HUES48 (cell line): ENCODE data around the gene TIAL1.

ENCODE experiments used
- H3K27ac ChIP-seq: one replicate; pipeline ENCODE4 v1.7.0; 2013; ENCODE audit warnings: low read depth, low read length, inconsistent platforms
- H3K27me3 ChIP-seq: 2 replicates; pipeline ENCODE4 v1.6.1; 2013; ENCODE audit warnings: mild to moderate bottlenecking, low read length; ENCODE audit not compliant: control insufficient read depth, insufficient read depth
- H3K36me3 ChIP-seq: 2 replicates; pipeline ENCODE4 v1.6.1; 2013; ENCODE audit warnings: low read length; ENCODE audit not compliant: control insufficient read depth, insufficient read depth
- H3K4me1 ChIP-seq: 2 replicates; pipeline ENCODE4 v1.6.1; 2013; ENCODE audit warnings: mild to moderate bottlenecking, low read length; ENCODE audit not compliant: control insufficient read depth, insufficient read depth
- H3K4me3 ChIP-seq: 2 replicates; pipeline ENCODE4 v1.5.1; 2013; ENCODE audit warnings: mild to moderate bottlenecking, low read depth, low read length
- H3K9ac ChIP-seq: 2 replicates; pipeline ENCODE4 v1.6.1; 2013; ENCODE audit warnings: mild to moderate bottlenecking, low read depth, low read length, moderate library complexity
- H3K9me3 ChIP-seq: 2 replicates; pipeline ENCODE4 v1.6.1; 2013; ENCODE audit warnings: low read length; ENCODE audit not compliant: control insufficient read depth, insufficient read depth

TIAL1 gene

GRCh38 chr10:119611433-119611832, 14.7 kb upstream of the TIAL1 start:
- Histone ChIP-seq H3K4me3 (no peak overlapping the region), H3K27ac (no peak overlapping the region), H3K4me1 (no peaks in the 10 kb centered on the region), H3K36me3 (no peaks in the 10 kb centered on the region), H3K27me3 (no peaks in the 10 kb centered on the region), H3K9ac (no peak overlapping the region), H3K9me3 (no peaks in the 10 kb centered on the region)

GRCh38 chr10:119609516-119609915, 12.8 kb upstream of the TIAL1 start:
- Histone ChIP-seq H3K9ac (no peak overlapping the region), H3K36me3 (no peaks in the 10 kb centered on the region), H3K4me3 (no peak overlapping the region), H3K27me3 (no peaks in the 10 kb centered on the region), H3K27ac (no peak overlapping the region), H3K4me1 (no peaks in the 10 kb centered on the region), H3K9me3 (no peaks in the 10 kb centered on the region)

- Histone ChIP-seq H3K27me3 (no peaks in the 10 kb centered on the region), H3K4me3 (no peak overlapping the region), H3K36me3 (no peaks in the 10 kb centered on the region), H3K9me3 (no peaks in the 10 kb centered on the region), H3K4me1 (no peaks in the 10 kb centered on the region), H3K9ac (no peak overlapping the region), H3K27ac (no peak overlapping the region)
Measured at GRCh38 chr10:119608316-119609155, 11.8 kb upstream of the TIAL1 start.

- Histone ChIP-seq H3K9ac (no peak overlapping the region), H3K4me1 (no peaks in the 10 kb centered on the region), H3K27ac (no peak overlapping the region), H3K36me3 (no peaks in the 10 kb centered on the region), H3K27me3 (no peaks in the 10 kb centered on the region), H3K9me3 (no peaks in the 10 kb centered on the region), H3K4me3 (no peak overlapping the region)
Measured at GRCh38 chr10:119604468-119604867, 7.7 kb upstream of the TIAL1 start.

- Histone ChIP-seq H3K9ac (no peak overlapping the region), H3K27me3 (no peaks in the 10 kb centered on the region), H3K4me1 (peaks cover 7% of the 10 kb centered on the region), H3K4me3 (no peak overlapping the region), H3K27ac (no peak overlapping the region), H3K9me3 (no peaks in the 10 kb centered on the region), H3K36me3 (no peaks in the 10 kb centered on the region)
Measured at GRCh38 chr10:119602241-119603095, 5.7 kb upstream of the TIAL1 start.

GRCh38 chr10:119598397-119598796, 1.6 kb upstream of the TIAL1 start:
- no peak overlapping the region for H3K9ac ChIP-seq
- no peaks in the 10 kb centered on the region for H3K27me3 ChIP-seq
- peaks cover 24% of the 10 kb centered on the region for H3K4me1 ChIP-seq
- no peak overlapping the region for H3K4me3 ChIP-seq
- peaks cover 11% of the 10 kb centered on the region; the same call in 1 of the 2 replicates for H3K36me3 ChIP-seq
- no peaks in the 10 kb centered on the region for H3K9me3 ChIP-seq
- no peak overlapping the region for H3K27ac ChIP-seq

GRCh38 chr10:119597405-119598186, 832 bp upstream of the TIAL1 start:
- H3K27me3 ChIP-seq = no peaks in the 10 kb centered on the region
- H3K4me1 ChIP-seq = peaks cover 31% of the 10 kb centered on the region
- peak overlapping the region; percentile 55 for H3K9ac ChIP-seq
- H3K27ac ChIP-seq = peak overlapping the region; percentile 99
- H3K36me3 ChIP-seq = peaks cover 16% of the 10 kb centered on the region; the same call in 1 of the 2 replicates
- H3K4me3 ChIP-seq = peak overlapping the region; percentile 93
- no peaks in the 10 kb centered on the region for H3K9me3 ChIP-seq

GRCh38 chr10:119595676-119596515, 868 bp downstream of the TIAL1 start:
- H3K4me3 ChIP-seq = peak overlapping the region; percentile 93
- H3K36me3 ChIP-seq = peaks cover 23% of the 10 kb centered on the region
- H3K4me1 ChIP-seq = peaks cover 34% of the 10 kb centered on the region
- H3K27ac ChIP-seq = peak overlapping the region; percentile 99
- H3K9me3 ChIP-seq = no peaks in the 10 kb centered on the region
- H3K9ac ChIP-seq = peak overlapping the region; percentile 87
- no peaks in the 10 kb centered on the region for H3K27me3 ChIP-seq

- H3K9ac ChIP-seq = peak overlapping the region; percentile 46
- peaks cover 24% of the 10 kb centered on the region for H3K36me3 ChIP-seq
- H3K4me1 ChIP-seq = peaks cover 34% of the 10 kb centered on the region
- H3K27me3 ChIP-seq = no peaks in the 10 kb centered on the region
- H3K27ac ChIP-seq = peak overlapping the region; percentile 99
- H3K9me3 ChIP-seq = no peaks in the 10 kb centered on the region
- peak overlapping the region; percentile 93 for H3K4me3 ChIP-seq
Measured at GRCh38 chr10:119595134-119595675, 1.6 kb downstream of the TIAL1 start.

- Histone ChIP-seq H3K9me3 (no peaks in the 10 kb centered on the region), H3K36me3 (peaks cover 71% of the 10 kb centered on the region), H3K9ac (no peak overlapping the region), H3K27me3 (no peaks in the 10 kb centered on the region), H3K4me1 (peaks cover 6% of the 10 kb centered on the region; the same call in 1 of the 2 replicates), H3K27ac (no peak overlapping the region), H3K4me3 (no peak overlapping the region)
Measured at GRCh38 chr10:119588071-119588470, 8.7 kb downstream of the TIAL1 start.
